ENCODE measurements around the gene ZNF326.

ZNF326 gene

DNA sequence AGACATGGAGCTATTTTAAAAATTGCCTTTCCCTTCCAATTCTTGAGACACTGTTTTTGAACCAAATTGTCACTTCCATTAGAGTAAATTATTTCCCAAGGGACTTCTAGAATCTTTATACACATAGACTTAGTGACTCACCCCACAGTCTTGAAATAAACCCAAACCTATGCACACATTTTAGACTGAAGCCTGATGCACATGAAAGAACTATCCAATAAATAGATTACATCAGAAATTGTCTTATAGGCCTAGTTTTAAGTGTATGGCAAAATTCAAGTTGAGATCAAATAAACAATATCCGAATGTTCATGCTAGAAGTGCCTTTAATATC is 32.2 kb upstream of the ZNF326 start:
- POLR2A ChIA-PET: no interaction called here
- no peak for DNase-seq (ENCODE audit: low read depth, low spot score)
- CTCF ChIA-PET: interaction anchor here (1.3 to 2.7 kb wide), 3 partner anchors 9 to 24 kb away, joined by 3 to 14 read pairs (median 6); no protein-coding TSS in a partner anchor

DNA sequence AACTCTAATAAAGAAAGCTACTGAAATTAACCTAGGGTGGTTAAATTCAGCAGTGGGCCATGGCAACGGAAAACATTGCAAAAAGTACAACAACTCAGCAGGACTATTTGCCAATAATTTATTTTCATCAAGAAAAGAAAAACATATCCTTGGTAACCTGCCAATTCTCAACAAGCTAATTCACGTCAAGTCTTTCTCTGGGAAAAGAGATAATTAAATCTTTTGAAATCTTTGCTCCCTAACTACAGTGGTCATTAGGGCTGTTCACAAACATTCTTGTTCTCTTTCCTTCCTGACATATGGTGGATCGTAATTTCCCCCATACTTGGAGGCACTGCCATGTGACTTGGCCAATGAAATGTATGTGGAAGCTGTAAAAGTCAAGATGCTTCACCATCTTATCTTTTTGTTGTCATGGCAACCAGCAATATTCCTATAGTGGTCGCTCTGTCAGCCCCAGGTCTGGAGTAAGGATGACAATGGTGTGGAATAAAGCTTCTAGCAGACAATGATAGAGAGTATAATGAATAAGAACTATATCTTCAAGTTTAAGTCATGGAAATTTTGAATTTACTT is 29.6 kb upstream of the ZNF326 start:
- TF ChIP-seq, protein P1, sequence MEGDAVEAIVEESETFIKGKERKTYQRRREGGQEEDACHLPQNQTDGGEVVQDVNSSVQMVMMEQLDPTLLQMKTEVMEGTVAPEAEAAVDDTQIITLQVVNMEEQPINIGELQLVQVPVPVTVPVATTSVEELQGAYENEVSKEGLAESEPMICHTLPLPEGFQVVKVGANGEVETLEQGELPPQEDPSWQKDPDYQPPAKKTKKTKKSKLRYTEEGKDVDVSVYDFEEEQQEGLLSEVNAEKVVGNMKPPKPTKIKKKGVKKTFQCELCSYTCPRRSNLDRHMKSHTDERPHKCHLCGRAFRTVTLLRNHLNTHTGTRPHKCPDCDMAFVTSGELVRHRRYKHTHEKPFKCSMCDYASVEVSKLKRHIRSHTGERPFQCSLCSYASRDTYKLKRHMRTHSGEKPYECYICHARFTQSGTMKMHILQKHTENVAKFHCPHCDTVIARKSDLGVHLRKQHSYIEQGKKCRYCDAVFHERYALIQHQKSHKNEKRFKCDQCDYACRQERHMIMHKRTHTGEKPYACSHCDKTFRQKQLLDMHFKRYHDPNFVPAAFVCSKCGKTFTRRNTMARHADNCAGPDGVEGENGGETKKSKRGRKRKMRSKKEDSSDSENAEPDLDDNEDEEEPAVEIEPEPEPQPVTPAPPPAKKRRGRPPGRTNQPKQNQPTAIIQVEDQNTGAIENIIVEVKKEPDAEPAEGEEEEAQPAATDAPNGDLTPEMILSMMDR (IDR thresholded peaks at IDR 0.05; ENCODE audit: insufficient read depth, low read length, missing control alignments): no peak
- DNase-seq (ENCODE audit: low read depth, low spot score): no peak
- H3K4me3 ChIP-seq (ENCODE audit: low read depth, low read length): no peak overlapping the region
- ChIA-PET POLR2A (no interaction called here), CTCF (interaction anchor here (1.0 to 1.2 kb wide), 2 partner anchors 21 to 22 kb away, joined by 3 read pairs; no protein-coding TSS in a partner anchor)

More for the DNA sequence above, 32.2 kb upstream of the ZNF326 start:
- TF ChIP-seq, protein P1 (IDR thresholded peaks at IDR 0.05; ENCODE audit: insufficient read depth, low read length, missing control alignments): no peak
- H3K4me3 ChIP-seq (ENCODE audit: low read depth, low read length): no peak overlapping the region

DNA sequence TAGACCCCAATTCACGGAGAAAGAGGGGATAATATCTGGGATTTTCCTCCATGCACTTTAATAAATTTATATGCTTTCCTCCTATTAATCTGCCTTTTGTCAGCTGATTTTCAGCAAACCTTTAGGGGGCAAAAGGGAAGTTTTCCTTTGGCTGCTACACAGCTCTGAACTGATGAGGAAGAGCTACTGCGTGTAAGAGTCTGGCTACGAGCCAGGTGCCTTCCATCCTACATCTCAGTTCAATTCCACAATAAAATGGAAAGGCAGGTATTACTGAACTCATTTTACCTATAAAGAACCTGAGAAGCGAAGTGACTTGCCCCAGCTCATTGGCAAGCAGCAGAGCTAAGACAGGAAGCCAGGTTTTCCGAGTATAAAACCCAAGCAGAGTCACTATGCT is 28.3 kb upstream of the ZNF326 start:
- CTCF ChIA-PET: interaction anchor here (0.8 to 1.1 kb wide), 2 partner anchors 9 to 204 kb away, joined by 3 read pairs; no protein-coding TSS in a partner anchor
- POLR2A ChIA-PET: no interaction called here
- DNase-seq (ENCODE audit: low read depth, low spot score): no peak
- H3K4me3 ChIP-seq (ENCODE audit: low read depth, low read length): no peak overlapping the region
- TF ChIP-seq, protein P1 (IDR thresholded peaks at IDR 0.05; ENCODE audit: insufficient read depth, low read length, missing control alignments): no peak

DNA sequence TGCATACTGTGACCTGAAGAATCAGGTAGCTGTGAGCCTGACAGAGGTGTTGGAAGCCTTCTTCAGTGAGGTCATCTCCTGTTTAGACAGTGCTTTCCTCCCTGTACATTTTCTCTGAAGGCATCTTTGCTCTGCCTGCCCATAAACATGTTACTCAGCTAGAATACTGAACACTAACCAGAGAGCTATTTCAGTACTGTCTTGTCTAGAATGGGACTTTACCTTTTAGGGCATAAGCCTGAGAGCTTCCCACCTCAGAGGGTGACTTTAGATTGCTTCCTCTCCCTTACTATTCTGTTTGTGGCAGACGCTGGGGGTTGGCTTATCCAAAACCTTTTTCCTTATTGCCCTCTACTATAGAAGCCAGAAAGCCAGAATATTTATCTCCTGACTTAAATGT is 23.3 kb upstream of the ZNF326 start:
- no peak overlapping the region for H3K4me3 ChIP-seq (ENCODE audit: low read depth, low read length)
- CTCF ChIA-PET: interaction anchor here (1.5 to 2.7 kb wide), 4 partner anchors 9 to 163 kb away, joined by 4 to 15 read pairs (median 6); no protein-coding TSS in a partner anchor
- POLR2A ChIA-PET: no interaction called here
- TF ChIP-seq, protein P1 (IDR thresholded peaks at IDR 0.05; ENCODE audit: insufficient read depth, low read length, missing control alignments): no peak
- no peak for DNase-seq (ENCODE audit: low read depth, low spot score)

DNA sequence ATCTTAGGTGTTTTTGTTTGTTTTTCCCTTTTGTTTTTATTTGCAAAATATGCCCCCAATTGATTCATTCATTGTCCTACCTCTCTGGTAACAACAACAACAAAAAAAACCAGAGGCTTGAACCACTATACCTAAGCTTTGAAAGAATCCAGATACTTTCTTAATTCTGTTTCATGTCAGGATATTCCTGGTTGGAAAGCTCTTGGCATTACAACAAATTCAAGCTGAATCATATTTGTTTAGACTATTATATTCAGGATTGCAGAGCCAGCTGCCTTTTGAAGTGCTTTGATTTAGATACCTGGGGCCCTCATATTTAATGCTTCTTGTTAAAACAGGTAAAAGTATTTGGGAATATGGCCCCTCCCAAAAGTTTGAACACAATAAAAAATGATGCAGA is 22.9 kb upstream of the ZNF326 start:
- DNase-seq (ENCODE audit: low read depth, low spot score): no peak
- CTCF ChIA-PET: interaction anchor here (1.1 to 2.7 kb wide), 5 partner anchors 9 to 164 kb away, joined by 3 to 15 read pairs (median 6); no protein-coding TSS in a partner anchor
- TF ChIP-seq, protein P1 (IDR thresholded peaks at IDR 0.05; ENCODE audit: insufficient read depth, low read length, missing control alignments): no peak
- POLR2A ChIA-PET: no interaction called here
- no peak overlapping the region for H3K4me3 ChIP-seq (ENCODE audit: low read depth, low read length)

DNA sequence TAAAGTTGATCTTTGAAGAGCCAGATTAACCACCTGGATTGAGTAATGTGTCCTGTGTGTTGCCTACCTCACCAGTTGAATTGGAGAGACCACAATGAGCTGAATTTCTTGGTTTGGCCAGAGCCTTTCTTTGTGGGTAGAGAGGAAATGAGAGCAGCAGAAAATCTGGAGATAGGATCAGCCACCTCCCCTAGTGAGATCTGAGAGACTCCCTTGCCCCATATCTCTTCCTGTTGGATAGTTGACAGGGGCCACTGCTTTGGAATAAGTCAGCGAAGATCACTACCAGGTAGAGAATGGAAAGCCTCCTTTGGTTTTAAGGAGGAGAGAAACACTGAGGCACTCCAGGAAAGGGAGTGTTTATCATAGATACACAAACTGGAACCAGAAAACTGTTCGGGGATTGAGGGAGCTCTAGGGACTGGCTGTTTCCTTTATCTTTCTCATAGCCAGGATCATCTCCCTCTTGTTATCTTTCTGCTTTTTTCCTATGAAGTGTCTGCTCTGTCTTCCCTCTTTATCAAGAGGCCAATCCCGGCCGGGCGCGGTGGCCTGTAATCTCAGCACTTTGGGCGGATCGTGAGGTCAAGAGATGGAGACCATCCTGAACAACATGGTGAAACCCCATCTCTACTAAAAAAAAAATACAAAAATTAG is 21.3 kb upstream of the ZNF326 start:
- CTCF ChIA-PET: interaction anchor here (0.9 to 2.7 kb wide), 2 partner anchors 13 to 20 kb away, joined by 4 to 15 read pairs; no protein-coding TSS in a partner anchor
- TF ChIP-seq, protein P1 (IDR thresholded peaks at IDR 0.05; ENCODE audit: insufficient read depth, low read length, missing control alignments): no peak
- DNase-seq (ENCODE audit: low read depth, low spot score): no peak
- H3K4me3 ChIP-seq (ENCODE audit: low read depth, low read length): no peak overlapping the region
- POLR2A ChIA-PET: no interaction called here
